IPS DF 6.9 (cell line): Measurements from ENCODE around the gene DARS1.

Experiments
- DNase-seq: peaks from one replicate; pipeline ENCODE4 v3.0.0-alpha.2; 2013; ENCODE audit warnings: low read depth, low spot score
- H3K27ac ChIP-seq: one replicate; pipeline ENCODE4 v1.5.1; 2013; ENCODE audit warnings: low read length, control low read depth
- H3K27me3 ChIP-seq: 2 replicates; pipeline ENCODE4 v1.6.1; 2013; ENCODE audit warnings: mild to moderate bottlenecking, low read length; ENCODE audit not compliant: control insufficient read depth, insufficient read depth
- H3K36me3 ChIP-seq: 2 replicates; pipeline ENCODE4 v1.6.1; 2013; ENCODE audit warnings: low read length; ENCODE audit not compliant: control insufficient read depth, insufficient read depth
- H3K4me1 ChIP-seq: 2 replicates; pipeline ENCODE4 v1.6.1; 2013; ENCODE audit warnings: low read length; ENCODE audit not compliant: control insufficient read depth, insufficient read depth
- H3K4me3 ChIP-seq: 2 replicates; pipeline ENCODE4 v1.5.1; 2013; ENCODE audit warnings: mild to moderate bottlenecking, low read length
- H3K9me3 ChIP-seq: 2 replicates; pipeline ENCODE4 v1.6.1; 2013; ENCODE audit warnings: low read length, inconsistent platforms; ENCODE audit not compliant: control insufficient read depth, insufficient read depth
- WGBS: extraction: QIAGEN DNeasy Blood & Tissue Kit; methylation state at CpG from one replicate; pipeline ENCODE4 v1.1.7; 2013; ENCODE audit warnings: mixed read lengths, missing lambda C conversion rate; ENCODE audit not compliant: insufficient read length, insufficient coverage; 5-methylcytosine and 5-hydroxymethylcytosine counted together

DARS1 gene

GRCh38 chr2:136004965-136005364, 19.5 kb upstream of the DARS1 start:
- no CpG with 5 or more reads among the region's 3 CpGs for WGBS
- Histone ChIP-seq H3K4me3 (no peak overlapping the region), H3K4me1 (no peaks in the 10 kb centered on the region), H3K27me3 (no peaks in the 10 kb centered on the region), H3K27ac (no peak overlapping the region), H3K9me3 (no peaks in the 10 kb centered on the region), H3K36me3 (no peaks in the 10 kb centered on the region)
- DNase-seq: no peak

- WGBS: no CpG with 5 or more reads among the region's 1 CpG
- Histone ChIP-seq H3K27me3 (no peaks in the 10 kb centered on the region), H3K9me3 (no peaks in the 10 kb centered on the region), H3K4me3 (no peak overlapping the region), H3K27ac (no peak overlapping the region), H3K4me1 (no peaks in the 10 kb centered on the region), H3K36me3 (no peaks in the 10 kb centered on the region)
- DNase-seq: no peak
Observed at GRCh38 chr2:136001131-136001530, 15.7 kb upstream of the DARS1 start.

GRCh38 chr2:136000502-136000901, 15.1 kb upstream of the DARS1 start:
- WGBS: no CpG with 5 or more reads among the region's 2 CpGs
- no peak overlapping the region for H3K4me3 ChIP-seq
- no peak for DNase-seq
- H3K9me3 ChIP-seq: no peaks in the 10 kb centered on the region
- H3K4me1 ChIP-seq: no peaks in the 10 kb centered on the region
- H3K27ac ChIP-seq: no peak overlapping the region
- H3K27me3 ChIP-seq: no peaks in the 10 kb centered on the region
- no peaks in the 10 kb centered on the region for H3K36me3 ChIP-seq

- H3K27ac ChIP-seq: no peak overlapping the region
- H3K36me3 ChIP-seq: no peaks in the 10 kb centered on the region
- H3K27me3 ChIP-seq: no peaks in the 10 kb centered on the region
- no CpG with 5 or more reads among the region's 4 CpGs for WGBS
- no peak for DNase-seq
- no peaks in the 10 kb centered on the region for H3K9me3 ChIP-seq
- no peak overlapping the region for H3K4me3 ChIP-seq
- H3K4me1 ChIP-seq: no peaks in the 10 kb centered on the region
Observed at GRCh38 chr2:135999899-136000298, 14.5 kb upstream of the DARS1 start.

GRCh38 chr2:135998879-135999278, 13.5 kb upstream of the DARS1 start:
- WGBS: no CpG with 5 or more reads among the region's 5 CpGs
- Histone ChIP-seq H3K4me3 (no peak overlapping the region), H3K36me3 (no peaks in the 10 kb centered on the region), H3K27ac (no peak overlapping the region), H3K27me3 (no peaks in the 10 kb centered on the region), H3K4me1 (no peaks in the 10 kb centered on the region), H3K9me3 (no peaks in the 10 kb centered on the region)
- DNase-seq: no peak

- Histone ChIP-seq H3K4me1 (no peaks in the 10 kb centered on the region), H3K27me3 (no peaks in the 10 kb centered on the region), H3K9me3 (no peaks in the 10 kb centered on the region), H3K27ac (no peak overlapping the region), H3K4me3 (no peak overlapping the region), H3K36me3 (no peaks in the 10 kb centered on the region)
- no peak for DNase-seq
- no CpG with 5 or more reads among the region's 5 CpGs for WGBS
Observed at GRCh38 chr2:135997380-135997779, 12.0 kb upstream of the DARS1 start.

GRCh38 chr2:135996304-135996703, 10.9 kb upstream of the DARS1 start:
- DNase-seq: no peak
- H3K9me3 ChIP-seq: no peaks in the 10 kb centered on the region
- no peak overlapping the region for H3K27ac ChIP-seq
- no peaks in the 10 kb centered on the region for H3K4me1 ChIP-seq
- H3K4me3 ChIP-seq: no peak overlapping the region
- H3K36me3 ChIP-seq: no peaks in the 10 kb centered on the region
- no CpG with 5 or more reads among the region's 2 CpGs for WGBS
- H3K27me3 ChIP-seq: no peaks in the 10 kb centered on the region

- Histone ChIP-seq H3K36me3 (no peaks in the 10 kb centered on the region), H3K27ac (no peak overlapping the region), H3K4me1 (no peaks in the 10 kb centered on the region), H3K4me3 (no peak overlapping the region), H3K9me3 (no peaks in the 10 kb centered on the region), H3K27me3 (no peaks in the 10 kb centered on the region)
- no peak for DNase-seq
- WGBS: no CpG with 5 or more reads among the region's 3 CpGs
Observed at GRCh38 chr2:135994281-135994680, 8.9 kb upstream of the DARS1 start.

GRCh38 chr2:135993421-135993820, 8.0 kb upstream of the DARS1 start:
- DNase-seq: no peak
- Histone ChIP-seq H3K36me3 (no peaks in the 10 kb centered on the region), H3K9me3 (no peaks in the 10 kb centered on the region)

GRCh38 chr2:135991861-135992260, 6.4 kb upstream of the DARS1 start:
- DNase-seq: no peak
- no peak overlapping the region for H3K4me3 ChIP-seq
- no peaks in the 10 kb centered on the region for H3K36me3 ChIP-seq
- H3K9me3 ChIP-seq: no peaks in the 10 kb centered on the region
- no peak overlapping the region for H3K27ac ChIP-seq
- H3K27me3 ChIP-seq: no peaks in the 10 kb centered on the region
- no CpG with 5 or more reads among the region's 4 CpGs for whole genome bisulfite sequencing
- H3K4me1 ChIP-seq: no peaks in the 10 kb centered on the region

More at GRCh38 chr2:135993421-135993820, 8.0 kb upstream of the DARS1 start:
- Histone ChIP-seq H3K27ac (no peak overlapping the region), H3K4me3 (no peak overlapping the region), H3K4me1 (no peaks in the 10 kb centered on the region), H3K27me3 (no peaks in the 10 kb centered on the region)

GRCh38 chr2:135987441-135987840, 2.0 kb upstream of the DARS1 start:
- Histone ChIP-seq H3K27ac (no peak overlapping the region), H3K36me3 (no peaks in the 10 kb centered on the region), H3K27me3 (no peaks in the 10 kb centered on the region), H3K4me3 (no peak overlapping the region), H3K4me1 (peaks cover 2% of the 10 kb centered on the region; the same call in 1 of the 2 replicates), H3K9me3 (no peaks in the 10 kb centered on the region)
- DNase-seq: no peak
- no CpG with 5 or more reads among the region's 2 CpGs for WGBS
